CD14-positive monocyte (primary cell): ENCODE results near the gene CD247. TPM values are rescaled to one million over a fixed set of nuclear protein-coding genes. Genes with fewer than 3 reads are reported as not detected.

Experiments
- DNase-seq, 3 donors: peaks; one replicate each; pipeline ENCODE4 v3.0.0-alpha.2; 2011 to 2022
- H2AFZ ChIP-seq: 2 replicates; pipeline ENCODE4 v1.6.0; 2012; ENCODE audit warnings: mild to moderate bottlenecking, low read depth, low read length, inconsistent platforms; ENCODE audit not compliant: insufficient read depth, poor library complexity, severe bottlenecking
- H3K27ac ChIP-seq, 2 donors: 1 replicate in 1 of 2; 2 replicates in 1 of 2; pipeline ENCODE4 v1.5.1; 2012 to 2013; ENCODE audit warnings: low read length in 2 of 2, control low read depth in 1 of 2, inconsistent platforms in 1 of 2, low read depth in 1 of 2, mild to moderate bottlenecking in 1 of 2
- H3K27me3 ChIP-seq, 2 donors: one replicate each; pipeline versions ENCODE4 v1.6.0 to v1.6.1; 2011 to 2013; ENCODE audit warnings: low read length in 2 of 2; ENCODE audit not compliant: control insufficient read depth in 2 of 2, insufficient read depth in 2 of 2
- H3K36me3 ChIP-seq, 2 donors: replicated peaks in 1 of 2; 1 replicate in 1 of 2; 2 replicates in 1 of 2; pipeline versions ENCODE4 v1.5.1 to v1.6.1; 2012 to 2013; ENCODE audit warnings: low read length in 2 of 2, control low read depth in 1 of 2, inconsistent platforms in 1 of 2, mild to moderate bottlenecking in 1 of 2; ENCODE audit not compliant: insufficient read depth in 2 of 2, control insufficient read depth in 1 of 2
- H3K4me1 ChIP-seq, 2 donors: 1 replicate in 1 of 2; 2 replicates in 1 of 2; pipeline versions ENCODE4 v1.5.1 to v1.6.1; 2012 to 2013; ENCODE audit warnings: low read length in 2 of 2, control low read depth in 1 of 2, inconsistent platforms in 1 of 2, mild to moderate bottlenecking in 1 of 2, moderate library complexity in 1 of 2; ENCODE audit not compliant: insufficient read depth in 2 of 2, control insufficient read depth in 1 of 2
- H3K4me2 ChIP-seq: replicated peaks from 2 replicates; pipeline ENCODE3; 2012; ENCODE audit warnings: low read length, moderate library complexity, mild to moderate bottlenecking; ENCODE audit not compliant: poor library complexity, severe bottlenecking; ENCODE audit errors: extremely low read depth
- H3K4me3 ChIP-seq, 3 experiments: fragments of 200-600 bp in 1 of 3; sonication (generic) in 1 of 3; replicated peaks in 1 of 3; 1 replicate in 2 of 3; 2 replicates in 1 of 3; pipeline ENCODE4 v1.5.1; 2011 to 2013; ENCODE audit warnings: low read length in 3 of 3, mild to moderate bottlenecking in 3 of 3, control low read depth in 2 of 3, low read depth in 2 of 3, inconsistent platforms in 1 of 3, moderate library complexity in 1 of 3
- H3K79me2 ChIP-seq: 2 replicates; pipeline ENCODE4 v1.6.0; 2012; ENCODE audit warnings: mild to moderate bottlenecking, control low read depth, inconsistent platforms, low read length, moderate library complexity; ENCODE audit not compliant: insufficient read depth
- H3K9ac ChIP-seq: 2 replicates; pipeline ENCODE4 v1.6.0; 2017; ENCODE audit warnings: low read length, mild to moderate bottlenecking; ENCODE audit not compliant: insufficient read depth, poor library complexity, severe bottlenecking
- H3K9me3 ChIP-seq, 2 donors: replicated peaks in 1 of 2; 1 replicate in 1 of 2; 2 replicates in 1 of 2; pipeline versions ENCODE4 v1.5.1 to v1.6.1; 2012 to 2013; ENCODE audit warnings: low read length in 2 of 2, control low read depth in 1 of 2; ENCODE audit not compliant: control insufficient read depth in 1 of 2, insufficient read depth in 1 of 2
- H4K20me1 ChIP-seq: 2 replicates; pipeline ENCODE4 v1.6.0; 2012; ENCODE audit warnings: mild to moderate bottlenecking, low read length, control low read depth, moderate library complexity; ENCODE audit not compliant: insufficient read depth
- H3K27ac Mint-ChIP-seq, 7 donors: one replicate each; pipeline ENCODE4 v1.8.0; 2020; ENCODE audit warnings: mild to moderate bottlenecking in 7 of 7, mixed read lengths in 7 of 7, moderate library complexity in 6 of 7, inconsistent platforms in 2 of 7
- H3K27me3 Mint-ChIP-seq, 3 donors: one replicate each; pipeline ENCODE4 v1.8.0; 2021 to 2022; ENCODE audit warnings: low read depth in 3 of 3, mild to moderate bottlenecking in 3 of 3, mixed read lengths in 3 of 3, moderate library complexity in 3 of 3, inconsistent platforms in 1 of 3
- H3K36me3 Mint-ChIP-seq, 2 donors: one replicate each; pipeline ENCODE4 v1.8.0; 2020; ENCODE audit warnings: mixed read lengths in 2 of 2, inconsistent platforms in 1 of 2, mild to moderate bottlenecking in 1 of 2
- H3K4me1 Mint-ChIP-seq: one replicate; pipeline ENCODE4 v1.8.0; 2020; ENCODE audit warnings: mild to moderate bottlenecking, mixed read lengths
- H3K4me3 Mint-ChIP-seq, 2 donors: one replicate each; pipeline ENCODE4 v1.8.0; 2020; ENCODE audit warnings: mild to moderate bottlenecking in 2 of 2, mixed read lengths in 2 of 2, moderate library complexity in 1 of 2
- H3K9me3 Mint-ChIP-seq, 7 donors: one replicate each; pipeline ENCODE4 v1.8.0; 2020 to 2022; ENCODE audit warnings: mixed read lengths in 7 of 7, mild to moderate bottlenecking in 6 of 7, moderate library complexity in 6 of 7, inconsistent platforms in 2 of 7
- WGBS: methylation state at CpG from one replicate; pipeline ENCODE4 v1.1.5; 2013; ENCODE audit warnings: missing lambda C conversion rate; ENCODE audit not compliant: insufficient coverage; 5-methylcytosine and 5-hydroxymethylcytosine counted together
- intact Hi-C, 2 donors: fragments of 100-400 bp; cut with micrococcal nuclease; formaldehyde crosslinking; loops; one replicate each; pipeline versions ENCODE4 v1.15.0 to v1.15.1; 2023
- polyA plus RNA-seq, 3 donors: library from polyadenylated mRNA; depleted of rRNA in 1 of 3; unstranded in 2 of 3; stranded (reverse) in 1 of 3; fragments of 300-500 nt in 2 of 3; fragments of >200 nt in 1 of 3; fragmentation: Illumina TruSeq in 2 of 3; gene quantifications; 1 replicate in 2 of 3; 2 replicates in 1 of 3; pipeline ENCODE4 v1.2.3, GENCODE V29; 2012 to 2021
- TF ChIP-seq, protein P1 (sequence below): fragments of 200-600 bp; IDR thresholded peaks from one replicate; pipeline ENCODE4 v1.8.0; 2022; ENCODE audit warnings: antibody characterized with exemption, mild to moderate bottlenecking

CD247 gene
- polyA plus RNA-seq, 3 donors, result 0.29 to 1.8 (median 1.6) TPM

- Histone ChIP-seq H3K4me2 (peak overlapping the region; percentile 100), H3K4me1 (peaks cover 5 to 6% of the 10 kb centered on the region in 2 donors), H3K27ac (no peak overlapping the region), H3K79me2 (no peaks in the 10 kb centered on the region), H3K9me3 (no peaks in the 10 kb centered on the region), H3K27me3 (peaks cover 0 to 13% of the 10 kb centered on the region in 2 donors), H2AFZ (peak overlapping the region; percentile 100), H3K36me3 (no peaks in the 10 kb centered on the region), H4K20me1 (no peaks in the 10 kb centered on the region), H3K9ac (no peak overlapping the region), H3K4me3 (peak overlapping the region in 1 of 3 experiments; percentile 92)
- TF ChIP-seq, protein P1, sequence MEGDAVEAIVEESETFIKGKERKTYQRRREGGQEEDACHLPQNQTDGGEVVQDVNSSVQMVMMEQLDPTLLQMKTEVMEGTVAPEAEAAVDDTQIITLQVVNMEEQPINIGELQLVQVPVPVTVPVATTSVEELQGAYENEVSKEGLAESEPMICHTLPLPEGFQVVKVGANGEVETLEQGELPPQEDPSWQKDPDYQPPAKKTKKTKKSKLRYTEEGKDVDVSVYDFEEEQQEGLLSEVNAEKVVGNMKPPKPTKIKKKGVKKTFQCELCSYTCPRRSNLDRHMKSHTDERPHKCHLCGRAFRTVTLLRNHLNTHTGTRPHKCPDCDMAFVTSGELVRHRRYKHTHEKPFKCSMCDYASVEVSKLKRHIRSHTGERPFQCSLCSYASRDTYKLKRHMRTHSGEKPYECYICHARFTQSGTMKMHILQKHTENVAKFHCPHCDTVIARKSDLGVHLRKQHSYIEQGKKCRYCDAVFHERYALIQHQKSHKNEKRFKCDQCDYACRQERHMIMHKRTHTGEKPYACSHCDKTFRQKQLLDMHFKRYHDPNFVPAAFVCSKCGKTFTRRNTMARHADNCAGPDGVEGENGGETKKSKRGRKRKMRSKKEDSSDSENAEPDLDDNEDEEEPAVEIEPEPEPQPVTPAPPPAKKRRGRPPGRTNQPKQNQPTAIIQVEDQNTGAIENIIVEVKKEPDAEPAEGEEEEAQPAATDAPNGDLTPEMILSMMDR, result no peak
- 100% methylated on average over 1 of the region's 5 CpGs for WGBS
- peak overlapping the region; percentile 85 to 92 for H3K4me3 Mint-ChIP-seq
- no peak for DNase-seq
- H3K9me3 Mint-ChIP-seq, result no peaks in the 10 kb centered on the region
- H3K27me3 Mint-ChIP-seq, result peaks cover 12 to 34% (median 19%) of the 10 kb centered on the region in 3 donors
- H3K36me3 Mint-ChIP-seq, result no peaks in the 10 kb centered on the region
- intact Hi-C loops, result loop anchor here in 1 of 2 donors (10.0 kb wide), 1 partner anchor 78 kb away; no protein-coding TSS in a partner anchor
- peak overlapping the region in 1 of 7 donors; percentile 54 for H3K27ac Mint-ChIP-seq
- H3K4me1 Mint-ChIP-seq, result peaks cover 11% of the 10 kb centered on the region
Observed at GRCh38 chr1:167456524-167456923, 61.8 kb downstream of the CD247 start.

GRCh38 chr1:167455786-167456446 is 62.4 kb downstream of the CD247 start:
- Histone ChIP-seq H3K27me3 (peaks cover 0 to 13% of the 10 kb centered on the region in 2 donors), H3K27ac (peak overlapping the region in 1 of 2 donors; percentile 45), H3K4me3 (peak overlapping the region; percentile 51 to 92 (median 71)), H3K9ac (peak overlapping the region; percentile 76), H3K9me3 (no peaks in the 10 kb centered on the region), H3K4me2 (peak overlapping the region; percentile 100), H3K79me2 (no peaks in the 10 kb centered on the region), H4K20me1 (no peaks in the 10 kb centered on the region), H2AFZ (peak overlapping the region; percentile 100), H3K4me1 (peaks cover 5 to 6% of the 10 kb centered on the region in 2 donors), H3K36me3 (no peaks in the 10 kb centered on the region)
- H3K27ac Mint-ChIP-seq, result peak overlapping the region in 2 of 7 donors; percentile 36 to 54
- 0% methylated on average over 11 of the region's 23 CpGs for WGBS
- TF ChIP-seq, protein P1, result no peak
- no peaks in the 10 kb centered on the region for H3K9me3 Mint-ChIP-seq
- intact Hi-C loops, result loop anchor here in 1 of 2 donors (10.0 kb wide), 1 partner anchor 79 kb away; no protein-coding TSS in a partner anchor
- peaks cover 12 to 34% (median 19%) of the 10 kb centered on the region in 3 donors for H3K27me3 Mint-ChIP-seq
- peaks cover 11% of the 10 kb centered on the region for H3K4me1 Mint-ChIP-seq
- peak in 1 of 3 donors; percentile 41 for DNase-seq
- no peaks in the 10 kb centered on the region for H3K36me3 Mint-ChIP-seq
- peak overlapping the region; percentile 85 to 92 for H3K4me3 Mint-ChIP-seq
